Endothelial cell of umbilical vein (primary cell): ENCODE results near the gene DDOST. TPM values are rescaled to one million over a fixed set of nuclear protein-coding genes. Genes with fewer than 3 reads are reported as not detected.

ENCODE experiments used
- BruUV-seq: library from RNA; stranded (reverse); fragments of 400-500 nt; replicated peaks from 2 replicates; lab custom pipeline; 2021; lab: Mats Ljungman, UMichigan
- CTCF ChIA-PET: fragments of 300-600, 350-600 bp; sonication (Branson Sonifier 250); formaldehyde crosslinking; loops from one replicate; lab custom pipeline; 2021; ENCODE audit warnings: antibody characterized with exemption, inconsistent platforms; lab: Charles Lee
- POLR2A ChIA-PET: fragments of 300-600, 350-600 bp; sonication (Branson Sonifier 250); formaldehyde crosslinking; loops from one replicate; lab custom pipeline; 2021; ENCODE audit warnings: antibody characterized with exemption, inconsistent platforms; lab: Charles Lee
- DNase-seq: peaks from one replicate; pipeline ENCODE4 v3.0.0-alpha.2; 2011; ENCODE audit warnings: low read depth, low spot score
- FAIRE-seq: peaks from 2 replicates; lab custom pipeline; 2011; peaks lifted over from hg19 to GRCh38; lab: Jason Lieb, UNC
- H2AFZ ChIP-seq: 2 replicates; pipeline ENCODE4 v1.6.0; 2012; ENCODE audit warnings: low read depth, low read length, control low read depth, inconsistent platforms
- H3K27ac ChIP-seq: 2 replicates; pipeline ENCODE4 v1.5.1; 2011; ENCODE audit warnings: low read depth, mild to moderate bottlenecking, control low read depth, low read length, moderate library complexity; ENCODE audit not compliant: insufficient read depth
- H3K27me3 ChIP-seq, 2 experiments: 2 replicates each; pipeline versions ENCODE4 v1.6.0 to v1.6.1; 2011; ENCODE audit warnings: low read length in 2 of 2, mixed read lengths in 1 of 2; ENCODE audit not compliant: control insufficient read depth in 2 of 2, insufficient read depth in 2 of 2
- H3K36me3 ChIP-seq, 2 experiments: 2 replicates in 1 of 2; 3 replicates in 1 of 2; pipeline ENCODE4 v1.5.1; 2011; ENCODE audit warnings: low read length in 2 of 2, mild to moderate bottlenecking in 1 of 2, moderate library complexity in 1 of 2; ENCODE audit not compliant: control insufficient read depth in 2 of 2, insufficient read depth in 2 of 2; ENCODE audit errors: extremely low read depth in 1 of 2
- H3K4me1 ChIP-seq: 3 replicates; pipeline ENCODE4 v1.5.1; 2011; ENCODE audit warnings: mild to moderate bottlenecking, low read length; ENCODE audit not compliant: control insufficient read depth, insufficient read depth; ENCODE audit errors: extremely low read depth
- H3K4me2 ChIP-seq: 2 replicates; pipeline ENCODE4 v1.6.1; 2011; ENCODE audit warnings: low read length, control low read depth, mixed read lengths; ENCODE audit not compliant: insufficient read depth
- H3K4me3 ChIP-seq, 3 experiments: fragments of 200-600 bp in 1 of 3; sonication (generic), shearing (Covaris generic) in 1 of 3; replicated peaks in 1 of 3; 2 replicates each; pipeline ENCODE4 v1.5.1; 2011 to 2016; ENCODE audit warnings: control low read depth in 3 of 3, low read length in 3 of 3, mild to moderate bottlenecking in 2 of 3, inconsistent platforms in 1 of 3, low read depth in 1 of 3, moderate library complexity in 1 of 3; ENCODE audit not compliant: insufficient read depth in 1 of 3
- H3K79me2 ChIP-seq: 2 replicates; pipeline ENCODE4 v1.6.0; 2012; ENCODE audit warnings: low read length, inconsistent platforms; ENCODE audit not compliant: control insufficient read depth, insufficient read depth
- H3K9ac ChIP-seq: replicated peaks from 2 replicates; pipeline ENCODE3; 2011; ENCODE audit warnings: low read length, control low read depth; ENCODE audit not compliant: insufficient read depth; ENCODE audit errors: extremely low read depth
- H3K9me1 ChIP-seq: replicated peaks from 3 replicates; pipeline ENCODE4 v1.6.0; 2011; ENCODE audit warnings: mild to moderate bottlenecking, low read length; ENCODE audit not compliant: control insufficient read depth, insufficient read depth; ENCODE audit errors: extremely low read depth
- H3K9me3 ChIP-seq: replicated peaks from 2 replicates; pipeline ENCODE4 v1.5.1; 2012; ENCODE audit warnings: low read length, inconsistent platforms; ENCODE audit not compliant: control insufficient read depth, insufficient read depth
- H4K20me1 ChIP-seq: replicated peaks from 2 replicates; pipeline ENCODE3; 2011; ENCODE audit warnings: mild to moderate bottlenecking, low read length; ENCODE audit not compliant: control insufficient read depth, insufficient read depth; ENCODE audit errors: extremely low read depth
- EZH2 ChIP-seq: IDR thresholded peaks from 2 replicates; pipeline ENCODE4 v1.6.1; 2012; ENCODE audit warnings: borderline replicate concordance, low read depth, mild to moderate bottlenecking, moderate library complexity, low read length, inconsistent platforms; ENCODE audit not compliant: severe bottlenecking
- FOS ChIP-seq: IDR thresholded peaks from 2 replicates; pipeline ENCODE4 v1.6.1; 2011; ENCODE audit warnings: mild to moderate bottlenecking, low read length, moderate library complexity, borderline replicate concordance; ENCODE audit not compliant: insufficient read depth
- GATA2 ChIP-seq: IDR thresholded peaks from 2 replicates; pipeline ENCODE4 v1.7.0; 2011; ENCODE audit warnings: low read depth, mild to moderate bottlenecking, moderate library complexity, mixed read lengths, low read length; ENCODE audit not compliant: insufficient read length, insufficient read depth
- JUN ChIP-seq: IDR thresholded peaks from 2 replicates; pipeline ENCODE4 v1.6.1; 2011; ENCODE audit warnings: borderline replicate concordance, low read depth; ENCODE audit not compliant: insufficient read length, insufficient read depth
- MAX ChIP-seq: IDR thresholded peaks from 2 replicates; pipeline ENCODE4 v1.6.1; 2011; ENCODE audit not compliant: insufficient read depth, insufficient read length
- MYC ChIP-seq: IDR thresholded peaks from one replicate; pipeline ENCODE4 v1.6.1; 2011; ENCODE audit warnings: mild to moderate bottlenecking, low read depth, low read length
- POLR2A ChIP-seq: IDR thresholded peaks from 2 replicates; pipeline ENCODE4 v1.6.1; 2012; ENCODE audit warnings: low read depth, mild to moderate bottlenecking, control low read depth, low read length
- POLR2AphosphoS5 ChIP-seq: IDR thresholded peaks from 2 replicates; pipeline ENCODE4 v1.6.1; 2012; ENCODE audit warnings: low read depth, mild to moderate bottlenecking, control low read depth, low read length, moderate library complexity; ENCODE audit not compliant: insufficient read depth
- dilution Hi-C: fragments of 300-500 bp; cut with MboI; formaldehyde crosslinking; loops from one replicate; pipeline ENCODE4 v1.15.0; 2019; ENCODE audit warnings: low sequenced_read_pairs; ENCODE audit not compliant: extremely low pct_ligation_motif_present
- intact Hi-C: fragments of 100-400 bp; cut with micrococcal nuclease; formaldehyde crosslinking; loops from one replicate; pipeline ENCODE4 v1.10.0; 2022
- polyA plus RNA-seq, 4 experiments: library from polyadenylated mRNA; depleted of rRNA in 3 of 4; stranded (reverse) in 3 of 4; unstranded in 1 of 4; fragments of >200 nt; gene quantifications; 2 replicates each; pipeline versions ENCODE4 v1.2.1 to v1.2.3, GENCODE V29; 2011 to 2012; ENCODE audit warnings: missing spikeins in 1 of 4
- total RNA-seq: library from RNA; stranded (reverse); gene quantifications from 2 replicates; pipeline ENCODE4 v1.2.3, GENCODE V29; 2021
- TF ChIP-seq, protein P1 (sequence below), 2 donors: IDR thresholded peaks; 1 replicate in 1 of 2; 2 replicates in 1 of 2; pipeline ENCODE4 v1.5.1; 2011; ENCODE audit warnings: low read length in 2 of 2, mild to moderate bottlenecking in 2 of 2, moderate library complexity in 2 of 2, control low read depth in 1 of 2, inconsistent platforms in 1 of 2, low read depth in 1 of 2; ENCODE audit not compliant: insufficient read depth in 1 of 2; ENCODE audit errors: extremely low read depth in 1 of 2

Gene DDOST
- total and polyA plus RNA-seq, 2 donors (not counting 3 experiments of a cell fraction or from before 2014, with no cell fraction given), result 319 to 533 TPM

- H3K9me3 ChIP-seq, result no peaks in the 10 kb centered on the region
- BruUV-seq, result no TSS peak
- H3K27me3 ChIP-seq, result no peaks in the 10 kb centered on the region
- no peak for TF ChIP-seq POLR2A
- TF ChIP-seq FOS, result no peak
- TF ChIP-seq, protein P1, sequence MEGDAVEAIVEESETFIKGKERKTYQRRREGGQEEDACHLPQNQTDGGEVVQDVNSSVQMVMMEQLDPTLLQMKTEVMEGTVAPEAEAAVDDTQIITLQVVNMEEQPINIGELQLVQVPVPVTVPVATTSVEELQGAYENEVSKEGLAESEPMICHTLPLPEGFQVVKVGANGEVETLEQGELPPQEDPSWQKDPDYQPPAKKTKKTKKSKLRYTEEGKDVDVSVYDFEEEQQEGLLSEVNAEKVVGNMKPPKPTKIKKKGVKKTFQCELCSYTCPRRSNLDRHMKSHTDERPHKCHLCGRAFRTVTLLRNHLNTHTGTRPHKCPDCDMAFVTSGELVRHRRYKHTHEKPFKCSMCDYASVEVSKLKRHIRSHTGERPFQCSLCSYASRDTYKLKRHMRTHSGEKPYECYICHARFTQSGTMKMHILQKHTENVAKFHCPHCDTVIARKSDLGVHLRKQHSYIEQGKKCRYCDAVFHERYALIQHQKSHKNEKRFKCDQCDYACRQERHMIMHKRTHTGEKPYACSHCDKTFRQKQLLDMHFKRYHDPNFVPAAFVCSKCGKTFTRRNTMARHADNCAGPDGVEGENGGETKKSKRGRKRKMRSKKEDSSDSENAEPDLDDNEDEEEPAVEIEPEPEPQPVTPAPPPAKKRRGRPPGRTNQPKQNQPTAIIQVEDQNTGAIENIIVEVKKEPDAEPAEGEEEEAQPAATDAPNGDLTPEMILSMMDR (IDR thresholded peaks at IDR 0.05; ENCODE audit: extremely low read depth in 1 of 2, insufficient read depth in 1 of 2, low read depth in 1 of 2, low read length in 2 of 2), result no peak
- TF ChIP-seq MYC, result no peak
- TF ChIP-seq MAX, result no peak
- TF ChIP-seq POLR2AphosphoS5, result no peak
- TF ChIP-seq EZH2, result no peak
- no peak for TF ChIP-seq JUN
- no peak for TF ChIP-seq GATA2
- POLR2A ChIA-PET, result no interaction called here
- H2AFZ ChIP-seq, result no peak overlapping the region
- peaks cover 2 to 28% of the 10 kb centered on the region in 2 experiments for H3K36me3 ChIP-seq
- no peaks in the 10 kb centered on the region for H3K9me1 ChIP-seq
- CTCF ChIA-PET, result interaction anchor here (0.5 to 2.3 kb wide), 6 partner anchors 9 to 430 kb away, joined by 3 to 22 read pairs (median 4); no protein-coding TSS in a partner anchor
- intact Hi-C loops, result no loop called here
- dilution Hi-C loops, result no loop called here
- no peaks in the 10 kb centered on the region for H4K20me1 ChIP-seq
- H3K27ac ChIP-seq, result no peak overlapping the region
- H3K4me3 ChIP-seq, result no peak overlapping the region
- no peak overlapping the region for H3K4me2 ChIP-seq
- no peaks in the 10 kb centered on the region for H3K4me1 ChIP-seq
- FAIRE-seq, result no peak
- H3K9ac ChIP-seq, result no peak overlapping the region
- no peak for DNase-seq
- no peaks in the 10 kb centered on the region for H3K79me2 ChIP-seq
These were observed 19.2 kb downstream of the DDOST start for GRCh38 chr1:20641975-20642374.
